Gastrocnemius medialis (tissue), 4 donors: ENCODE data around the gene ACSL1.

Experiments used
- POLR2A ChIP-seq, 2 donors: fragments of 450-650 bp; IDR thresholded peaks; one replicate each; pipeline ENCODE4 v1.6.1; 2017; ENCODE audit warnings: antibody characterized with exemption in 2 of 2, mild to moderate bottlenecking in 2 of 2, moderate library complexity in 2 of 2
- TF ChIP-seq, protein P1 (sequence below), 5 experiments: fragments of 450-650 bp in 3 of 5; fragments of 200-600 bp in 2 of 5; sonication (generic) in 2 of 5; IDR thresholded peaks in 4 of 5; conservative IDR thresholded peaks in 1 of 5; 1 replicate in 4 of 5; 2 replicates in 1 of 5; pipeline ENCODE4 v1.5.1; 2016 to 2019; ENCODE audit warnings: antibody characterized with exemption in 5 of 5, mild to moderate bottlenecking in 3 of 5, moderate library complexity in 3 of 5

DNA sequence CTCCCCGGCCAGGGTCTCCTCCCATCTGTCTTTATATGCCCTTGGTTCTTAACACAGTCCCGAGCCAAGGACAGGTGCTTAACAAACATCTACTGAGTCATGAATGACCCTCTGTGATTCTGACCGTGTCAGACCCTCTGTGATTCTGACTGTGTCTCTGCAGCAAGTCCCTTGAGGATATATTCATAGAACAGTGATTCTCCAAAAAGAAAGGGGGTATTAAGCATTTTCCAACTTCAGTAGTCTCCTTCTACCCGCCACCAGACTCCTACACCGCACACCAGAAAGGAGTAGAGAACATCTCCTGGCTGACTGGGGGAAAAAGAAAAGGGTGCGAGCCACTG is 13.6 kb downstream of the ACSL1 start:
- no peak for TF ChIP-seq POLR2A (IDR thresholded peaks at IDR 0.05)
- TF ChIP-seq, protein P1, sequence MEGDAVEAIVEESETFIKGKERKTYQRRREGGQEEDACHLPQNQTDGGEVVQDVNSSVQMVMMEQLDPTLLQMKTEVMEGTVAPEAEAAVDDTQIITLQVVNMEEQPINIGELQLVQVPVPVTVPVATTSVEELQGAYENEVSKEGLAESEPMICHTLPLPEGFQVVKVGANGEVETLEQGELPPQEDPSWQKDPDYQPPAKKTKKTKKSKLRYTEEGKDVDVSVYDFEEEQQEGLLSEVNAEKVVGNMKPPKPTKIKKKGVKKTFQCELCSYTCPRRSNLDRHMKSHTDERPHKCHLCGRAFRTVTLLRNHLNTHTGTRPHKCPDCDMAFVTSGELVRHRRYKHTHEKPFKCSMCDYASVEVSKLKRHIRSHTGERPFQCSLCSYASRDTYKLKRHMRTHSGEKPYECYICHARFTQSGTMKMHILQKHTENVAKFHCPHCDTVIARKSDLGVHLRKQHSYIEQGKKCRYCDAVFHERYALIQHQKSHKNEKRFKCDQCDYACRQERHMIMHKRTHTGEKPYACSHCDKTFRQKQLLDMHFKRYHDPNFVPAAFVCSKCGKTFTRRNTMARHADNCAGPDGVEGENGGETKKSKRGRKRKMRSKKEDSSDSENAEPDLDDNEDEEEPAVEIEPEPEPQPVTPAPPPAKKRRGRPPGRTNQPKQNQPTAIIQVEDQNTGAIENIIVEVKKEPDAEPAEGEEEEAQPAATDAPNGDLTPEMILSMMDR (IDR thresholded peaks at IDR 0.05 in 4 of 5, conservative IDR thresholded peaks at IDR 0.05 in 1 of 5): no peak
